ENCODE results near the gene PLXNA4. TPM values are rescaled to one million over a fixed set of nuclear protein-coding genes. Genes with fewer than 3 reads are reported as not detected.

Gene PLXNA4
- total RNA-seq, 1 donor from 2014 or later: 5.3 TPM

- DNase-seq (ENCODE audit: low read depth in 2 of 2): no peak
These were observed 458.6 kb downstream of the PLXNA4 start for GRCh38 chr7:132117636-132118035.

DNA sequence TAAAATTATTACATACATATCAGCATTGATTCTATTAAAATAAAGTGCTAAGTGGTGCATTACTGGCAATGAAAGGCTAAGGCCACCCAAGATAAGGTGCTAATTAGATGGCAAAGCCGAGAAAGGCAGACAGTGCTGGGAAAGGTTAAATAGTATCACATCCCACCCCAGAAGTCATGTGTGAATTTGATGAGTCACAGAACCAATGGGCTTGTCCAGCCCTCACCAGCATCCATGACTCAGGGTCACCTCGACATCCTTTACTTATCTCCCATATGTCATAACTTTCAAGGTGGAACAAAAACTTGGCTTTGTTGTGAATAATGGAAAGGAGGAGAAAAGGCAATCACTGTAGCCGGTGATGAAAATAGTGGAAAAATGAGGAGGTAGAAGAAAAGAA, 459.1 kb downstream of the PLXNA4 start:
- peak in 1 of 2 donors; percentile 14 for DNase-seq (ENCODE audit: low read depth in 2 of 2)

DNA sequence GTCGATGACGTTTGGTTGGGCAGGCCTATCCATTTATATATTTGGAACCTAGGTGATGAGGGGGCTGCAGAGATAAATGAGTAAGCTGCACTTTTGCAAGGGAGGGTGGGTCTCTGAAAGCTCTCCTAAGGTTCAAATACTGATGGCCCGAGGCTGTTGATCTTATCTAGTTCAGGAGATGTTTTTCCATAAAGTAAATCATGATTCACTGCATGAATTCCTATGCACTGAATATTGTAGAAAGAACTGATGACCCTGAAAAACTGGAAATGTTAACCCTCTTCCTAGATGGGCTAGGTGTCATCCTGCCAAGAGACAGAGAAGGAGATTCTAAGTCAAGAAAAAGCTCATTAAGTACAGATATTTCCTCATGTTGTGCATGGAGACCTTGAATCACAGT, 459.9 kb downstream of the PLXNA4 start:
- DNase-seq (ENCODE audit: low read depth in 2 of 2): no peak

GRCh38 chr7:132115758-132116157, 460.5 kb downstream of the PLXNA4 start:
- no peak for DNase-seq (ENCODE audit: low read depth in 2 of 2)

DNA sequence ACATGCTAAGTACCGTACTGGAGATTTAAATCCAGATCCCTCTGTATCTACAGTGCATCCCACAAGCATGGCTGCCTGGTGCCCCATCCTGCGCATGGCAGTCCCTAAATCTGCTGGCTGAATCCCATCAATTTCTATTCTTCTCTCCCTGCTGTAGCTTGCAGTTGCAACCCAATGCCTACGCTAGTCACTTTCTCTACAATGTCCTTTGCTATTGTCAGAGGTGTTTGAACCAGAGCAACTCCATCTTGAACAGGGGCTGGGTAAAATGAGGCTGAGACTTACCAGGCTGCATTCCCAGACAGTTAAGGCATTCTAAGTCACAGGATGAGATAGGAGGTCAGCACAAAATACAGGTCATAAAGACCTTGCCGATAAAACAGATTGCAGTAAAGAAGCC, 461.2 kb downstream of the PLXNA4 start:
- no peak for DNase-seq (ENCODE audit: low read depth in 2 of 2)

GRCh38 chr7:132114411-132114810, 461.9 kb downstream of the PLXNA4 start:
- no peak for DNase-seq (ENCODE audit: low read depth in 2 of 2)

GRCh38 chr7:132113536-132114371, 462.5 kb downstream of the PLXNA4 start:
- DNase-seq (ENCODE audit: low read depth in 2 of 2): no peak

GRCh38 chr7:132112657-132113056, 463.6 kb downstream of the PLXNA4 start:
- no peak for DNase-seq (ENCODE audit: low read depth in 2 of 2)

DNA sequence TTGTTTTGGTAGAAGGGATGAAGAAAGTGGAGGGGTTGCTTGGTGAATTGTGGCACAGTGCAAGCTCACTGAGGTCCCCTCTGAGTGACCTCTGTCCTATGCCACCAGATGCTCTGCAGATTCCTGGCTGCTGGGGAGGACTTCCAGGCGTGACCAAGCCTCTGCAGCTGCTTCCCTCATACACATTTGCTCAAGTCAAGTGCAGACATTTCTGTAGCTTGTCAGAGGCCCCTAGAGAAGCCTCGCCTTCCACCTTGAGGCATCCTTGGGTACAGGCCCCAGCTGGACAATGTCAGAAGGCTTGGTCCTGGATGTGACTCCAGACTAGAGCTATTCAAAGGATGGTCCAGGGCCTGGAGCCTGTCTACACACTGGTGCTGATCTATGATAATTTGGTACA, 464.2 kb downstream of the PLXNA4 start:
- DNase-seq (ENCODE audit: low read depth in 2 of 2): no peak

DNA sequence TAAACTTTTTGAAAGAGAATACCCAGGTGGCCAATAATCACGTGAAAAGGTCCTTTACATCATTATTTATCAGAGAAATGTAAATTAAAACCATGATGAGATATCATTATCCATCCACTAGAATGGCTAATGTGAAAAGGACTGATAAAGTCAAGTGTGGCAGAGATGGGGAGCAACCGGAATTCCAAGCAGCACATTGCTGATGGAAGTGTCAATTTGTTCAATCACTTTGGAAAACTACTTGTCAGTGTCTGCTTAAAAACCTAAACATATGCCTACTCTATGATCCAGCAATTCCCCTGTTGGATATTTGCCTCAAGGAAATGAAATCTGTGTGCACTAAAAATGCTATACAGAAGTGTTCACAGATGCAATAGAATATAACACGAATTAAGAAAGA, 465.6 kb downstream of the PLXNA4 start:
- no peak for DNase-seq (ENCODE audit: low read depth in 2 of 2)

- DNase-seq (ENCODE audit: low read depth in 2 of 2): no peak
These were observed 466.5 kb downstream of the PLXNA4 start for GRCh38 chr7:132109769-132110168.

GRCh38 chr7:132108563-132108962, 467.7 kb downstream of the PLXNA4 start:
- no peak for DNase-seq (ENCODE audit: low read depth in 2 of 2)

- no peak for DNase-seq (ENCODE audit: low read depth in 2 of 2)
These were observed 469.8 kb downstream of the PLXNA4 start for GRCh38 chr7:132106491-132106890.

- DNase-seq (ENCODE audit: low read depth in 2 of 2): no peak
These were observed 471.2 kb downstream of the PLXNA4 start for GRCh38 chr7:132105096-132105495.

GRCh38 chr7:132103718-132104117, 472.6 kb downstream of the PLXNA4 start:
- DNase-seq (ENCODE audit: low read depth in 2 of 2): no peak

- DNase-seq (ENCODE audit: low read depth in 2 of 2): no peak
These were observed 473.3 kb downstream of the PLXNA4 start for GRCh38 chr7:132102942-132103341.

- DNase-seq (ENCODE audit: low read depth in 2 of 2): no peak
These were observed 473.9 kb downstream of the PLXNA4 start for GRCh38 chr7:132102391-132102790.

DNA sequence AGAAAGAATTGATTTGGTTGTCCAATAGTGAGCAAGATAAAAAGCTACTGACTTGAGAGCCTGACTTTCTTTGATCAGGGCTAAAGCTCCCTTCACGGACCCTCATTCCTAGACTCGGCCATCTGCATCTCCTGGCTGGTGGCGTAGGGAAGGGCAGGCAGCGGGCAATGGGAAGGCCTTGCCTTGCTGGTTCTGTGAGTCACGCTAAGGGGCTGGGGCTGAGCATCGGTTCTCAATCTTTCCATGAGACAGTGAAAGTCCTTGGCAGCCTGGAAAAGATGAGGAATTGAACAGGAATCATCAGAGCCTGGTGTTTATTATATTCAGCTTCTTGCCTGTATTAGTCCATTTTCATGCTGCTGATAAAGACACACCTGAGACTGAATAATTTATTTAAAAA, 475.3 kb downstream of the PLXNA4 start:
- DNase-seq (ENCODE audit: low read depth in 2 of 2): no peak

GRCh38 chr7:132100483-132100882, 475.8 kb downstream of the PLXNA4 start:
- no peak for DNase-seq (ENCODE audit: low read depth in 2 of 2)

- DNase-seq (ENCODE audit: low read depth in 2 of 2): no peak
These were observed 477.1 kb downstream of the PLXNA4 start for GRCh38 chr7:132099163-132099562.

- no peak for DNase-seq (ENCODE audit: low read depth in 2 of 2)
These were observed 477.9 kb downstream of the PLXNA4 start for GRCh38 chr7:132098327-132098726.

DNA sequence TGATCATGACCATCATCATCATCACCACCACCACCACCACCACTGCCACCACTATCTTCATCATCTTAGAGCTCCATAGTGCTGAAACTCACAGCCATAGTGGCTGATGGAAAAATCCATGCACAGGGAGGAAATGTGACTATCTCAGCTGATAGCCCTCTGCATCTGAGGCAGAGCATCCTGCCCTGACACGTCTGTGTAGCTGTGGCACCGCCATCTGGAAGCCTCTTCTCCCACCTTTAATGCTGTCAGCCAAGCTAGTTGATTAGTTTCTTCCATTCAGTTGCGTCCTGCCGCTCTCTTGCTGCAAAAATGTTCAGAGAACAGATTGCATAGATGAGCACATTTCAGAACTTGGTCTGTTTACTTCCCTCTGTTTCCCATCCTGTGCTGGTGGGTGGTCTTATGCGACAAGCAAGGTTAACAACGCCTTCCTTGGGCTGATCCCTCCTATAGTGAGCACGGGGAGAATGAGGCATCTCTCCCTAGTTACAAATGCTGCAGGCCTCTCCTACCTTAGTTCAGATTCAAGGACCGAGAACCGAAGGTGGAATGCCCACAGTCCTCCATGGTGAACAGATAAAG, 478.6 kb downstream of the PLXNA4 start:
- DNase-seq (ENCODE audit: low read depth in 2 of 2): no peak

- DNase-seq (ENCODE audit: low read depth in 2 of 2): no peak
These were observed 481.0 kb downstream of the PLXNA4 start for GRCh38 chr7:132095111-132095765.
